ENCODE data around the gene FBXW12.

The FBXW12 gene

GRCh38 chr3:48422272-48422671 is 50.3 kb downstream of the FBXW12 start:
- DNase-seq (ENCODE audit: low read depth, low spot score), result no peak

DNA sequence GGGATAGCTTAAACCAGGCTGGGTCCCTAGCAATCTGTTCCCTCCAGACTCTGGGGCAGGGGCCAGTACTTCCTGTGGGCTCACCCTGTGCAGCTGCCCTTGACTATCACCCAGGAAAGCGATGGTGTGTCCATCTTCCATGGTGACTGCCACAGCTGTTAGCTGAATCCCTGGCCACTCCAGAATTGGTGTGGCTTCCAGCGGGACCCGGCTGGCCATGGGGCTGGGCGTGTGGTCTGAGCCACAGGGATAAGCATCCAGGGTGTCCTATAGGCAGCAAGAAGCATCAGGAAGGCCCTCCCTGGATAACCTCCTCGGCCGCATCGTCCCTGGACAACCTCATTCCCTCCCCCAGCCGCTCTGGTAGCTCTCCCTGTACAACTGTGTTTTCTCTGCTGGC is 50.7 kb downstream of the FBXW12 start:
- DNase-seq (ENCODE audit: low read depth, low spot score), result no peak

GRCh38 chr3:48423241-48423882 is 51.3 kb downstream of the FBXW12 start:
- DNase-seq (ENCODE audit: low read depth, low spot score), result no peak

- no peak for DNase-seq (ENCODE audit: low read depth, low spot score)
Measured at GRCh38 chr3:48423883-48424695, 52.1 kb downstream of the FBXW12 start.

DNA sequence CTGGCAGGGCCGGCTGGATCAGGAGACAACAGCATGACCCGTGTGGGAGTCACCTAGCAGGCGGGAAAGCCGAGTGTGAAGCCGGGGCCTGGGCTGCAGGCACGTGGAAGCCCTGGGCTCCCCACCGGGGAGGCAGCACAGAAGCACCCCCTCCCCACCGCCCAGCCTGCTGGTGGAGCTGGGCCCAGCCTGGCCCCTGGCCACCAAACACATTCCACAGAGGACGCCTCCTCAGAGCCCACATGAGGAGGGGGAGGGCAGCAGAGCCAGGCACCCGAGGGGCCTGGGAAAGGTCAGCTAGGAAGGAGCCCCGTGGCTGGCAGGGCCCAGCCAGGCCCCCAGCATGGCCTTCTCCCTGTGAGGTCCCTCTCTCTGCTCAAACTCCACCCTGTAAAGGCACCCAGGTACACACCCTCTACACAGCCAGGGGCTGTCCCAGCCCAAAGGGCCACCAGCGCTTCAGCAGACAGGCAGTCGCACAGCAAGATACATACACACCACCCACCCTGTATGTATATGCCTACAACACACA is 53.3 kb downstream of the FBXW12 start:
- no peak for DNase-seq (ENCODE audit: low read depth, low spot score)

DNA sequence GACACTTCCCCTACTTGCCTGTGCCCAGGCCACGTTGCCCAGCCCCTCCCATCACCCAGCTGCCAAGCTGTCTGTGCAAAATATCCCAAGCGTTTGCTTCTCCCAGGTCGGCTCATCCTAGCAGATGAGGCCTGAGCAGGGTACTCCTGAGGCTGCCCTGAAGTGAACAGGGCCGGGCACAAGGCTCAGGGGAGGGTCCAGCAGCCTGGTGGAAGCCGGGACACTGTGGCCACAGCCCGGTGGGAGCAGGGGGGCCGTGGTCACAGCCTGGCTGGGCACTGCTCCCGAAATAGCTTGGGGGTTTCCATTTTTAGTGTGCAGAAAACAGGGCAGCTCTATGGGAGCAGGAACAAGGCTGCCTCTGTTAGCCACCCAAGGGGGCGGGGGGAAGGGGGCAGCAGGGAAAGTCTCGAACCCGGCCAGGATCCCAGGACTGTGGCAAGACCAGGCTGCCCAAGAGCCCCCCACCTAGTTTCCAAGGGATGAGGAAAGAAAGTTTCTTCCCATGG is 54.4 kb downstream of the FBXW12 start:
- DNase-seq (ENCODE audit: low read depth, low spot score), result no peak

- no peak for DNase-seq (ENCODE audit: low read depth, low spot score)
Measured at GRCh38 chr3:48426944-48427629, 55.1 kb downstream of the FBXW12 start.

- DNase-seq (ENCODE audit: low read depth, low spot score), result no peak
Measured at GRCh38 chr3:48427630-48427962, 55.6 kb downstream of the FBXW12 start.

DNA sequence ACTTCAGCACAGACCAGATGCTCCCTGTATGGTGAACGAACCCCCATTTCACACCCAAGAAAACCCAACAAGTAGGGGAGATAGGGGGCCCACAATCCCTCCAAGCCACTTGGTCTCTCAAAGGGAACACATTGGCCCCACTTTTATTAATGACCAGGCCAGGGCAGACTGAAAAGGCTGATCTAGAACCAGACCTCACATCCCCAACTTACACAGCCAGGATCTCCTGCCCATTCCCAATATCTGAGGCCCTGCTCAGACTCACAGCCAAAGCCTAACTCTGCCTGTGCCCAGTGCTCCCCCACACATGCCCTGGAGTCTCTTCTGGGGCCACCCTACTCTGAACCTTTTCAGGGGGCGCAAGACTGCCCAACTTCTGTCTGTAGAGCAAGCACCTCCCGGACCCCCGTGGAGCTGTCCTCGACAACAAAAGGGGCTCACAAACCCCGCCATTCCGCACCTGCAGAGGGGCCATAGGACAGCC is 56.1 kb downstream of the FBXW12 start:
- DNase-seq (ENCODE audit: low read depth, low spot score), result no peak

DNA sequence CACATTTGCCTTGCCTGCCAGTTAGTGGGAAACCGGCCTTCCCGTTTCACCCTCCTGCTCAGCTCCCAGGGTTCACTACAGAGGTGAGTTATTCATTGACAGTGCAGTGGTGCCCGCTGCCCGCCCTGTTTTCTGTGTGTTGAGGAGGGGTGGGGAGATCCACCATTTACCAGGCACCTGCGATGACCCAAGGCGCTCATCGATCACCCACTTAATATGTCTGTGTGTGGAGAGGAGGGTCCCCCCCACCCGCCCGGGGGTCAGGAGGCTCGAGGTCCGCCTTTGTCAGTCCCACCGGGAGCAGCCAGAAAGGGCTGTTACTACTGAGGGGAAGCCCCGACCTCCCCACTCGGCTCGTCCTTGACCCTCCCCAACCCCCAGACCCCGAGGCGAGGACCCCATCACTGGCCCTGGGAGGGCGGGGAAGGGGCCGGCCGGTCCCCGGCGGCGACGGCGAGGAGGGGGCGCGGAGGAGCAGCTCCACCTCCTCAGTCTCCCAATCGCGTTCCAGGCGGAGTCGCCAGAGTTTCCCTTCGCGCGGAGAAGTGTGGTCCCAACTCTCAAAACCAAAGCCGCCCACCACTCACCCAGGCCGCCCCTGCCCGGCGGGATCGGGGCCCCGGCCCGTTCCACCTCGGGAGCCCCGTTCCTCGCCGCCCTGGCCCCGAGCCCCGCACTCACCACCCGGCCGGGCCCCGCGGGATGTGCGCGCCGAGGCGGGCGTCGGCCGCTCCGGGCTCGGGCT is 56.7 kb downstream of the FBXW12 start:
- no peak for DNase-seq (ENCODE audit: low read depth, low spot score)

- no peak for DNase-seq (ENCODE audit: low read depth, low spot score)
Measured at GRCh38 chr3:48429317-48429959, 57.4 kb downstream of the FBXW12 start.

- DNase-seq (ENCODE audit: low read depth, low spot score), result no peak
Measured at GRCh38 chr3:48429960-48430707, 58.1 kb downstream of the FBXW12 start, which contains the start of gene PLXNB1. TSS of gene PLXNB1 (minus strand) at chr3:48430086. CDS start at chr3:48424611, 5,475 bp downstream.

DNA sequence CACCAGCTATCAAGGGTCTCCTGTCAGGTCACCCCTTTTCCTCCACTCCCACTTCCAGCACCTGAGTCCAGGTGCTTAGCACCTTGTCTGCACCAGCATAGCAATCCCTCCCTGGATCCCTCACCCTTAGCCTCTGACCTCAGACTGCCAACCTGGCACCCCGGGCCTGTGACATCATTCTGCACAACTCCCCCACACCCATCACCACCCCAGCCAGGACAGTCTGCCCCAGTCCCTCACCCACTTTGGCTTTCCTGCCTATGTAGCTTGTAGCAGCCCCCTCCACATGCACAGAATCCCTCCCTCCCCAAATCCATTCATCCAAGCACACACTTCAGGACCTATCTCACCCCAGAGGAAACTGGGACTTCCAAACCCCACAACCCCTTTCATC is 58.7 kb downstream of the FBXW12 start:
- no peak for DNase-seq (ENCODE audit: low read depth, low spot score)

DNA sequence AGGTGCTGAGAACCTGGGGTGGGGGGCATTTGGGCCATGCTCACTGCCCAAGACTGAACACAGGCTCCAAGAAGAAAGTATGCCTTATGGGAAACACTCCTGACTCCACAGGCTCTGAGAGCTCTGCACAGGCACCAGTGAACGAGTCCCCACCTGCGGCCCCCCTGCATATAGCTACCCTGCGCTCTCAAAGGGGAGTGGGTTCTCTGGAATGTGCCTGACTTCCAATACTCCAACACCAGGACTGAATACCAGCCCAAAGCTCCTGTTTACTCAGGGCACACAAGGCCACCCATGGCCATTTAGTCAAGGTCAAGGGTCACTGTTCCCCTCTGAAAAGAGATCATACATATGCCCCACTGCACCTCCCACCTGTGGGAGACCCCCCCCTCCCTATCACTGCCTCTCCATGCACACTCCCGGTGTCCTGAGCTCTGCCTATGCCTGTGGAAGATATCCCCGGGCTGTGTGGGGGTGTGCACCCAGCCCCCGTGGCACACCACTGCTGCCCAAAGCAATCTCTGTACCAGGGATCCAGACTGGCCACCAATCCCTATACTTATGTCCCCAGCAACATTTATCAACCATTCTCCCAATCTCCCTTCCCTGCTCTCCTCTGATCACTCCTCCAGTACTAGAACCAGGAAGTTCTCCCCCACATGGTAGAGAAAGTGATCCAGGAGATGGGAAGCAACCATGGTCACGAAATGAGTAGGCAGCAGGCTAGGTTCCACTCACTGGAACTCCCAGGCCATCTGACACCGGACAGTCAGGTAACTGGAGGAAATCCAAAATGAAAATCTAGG is 59.4 kb downstream of the FBXW12 start:
- DNase-seq (ENCODE audit: low read depth, low spot score), result no peak

DNA sequence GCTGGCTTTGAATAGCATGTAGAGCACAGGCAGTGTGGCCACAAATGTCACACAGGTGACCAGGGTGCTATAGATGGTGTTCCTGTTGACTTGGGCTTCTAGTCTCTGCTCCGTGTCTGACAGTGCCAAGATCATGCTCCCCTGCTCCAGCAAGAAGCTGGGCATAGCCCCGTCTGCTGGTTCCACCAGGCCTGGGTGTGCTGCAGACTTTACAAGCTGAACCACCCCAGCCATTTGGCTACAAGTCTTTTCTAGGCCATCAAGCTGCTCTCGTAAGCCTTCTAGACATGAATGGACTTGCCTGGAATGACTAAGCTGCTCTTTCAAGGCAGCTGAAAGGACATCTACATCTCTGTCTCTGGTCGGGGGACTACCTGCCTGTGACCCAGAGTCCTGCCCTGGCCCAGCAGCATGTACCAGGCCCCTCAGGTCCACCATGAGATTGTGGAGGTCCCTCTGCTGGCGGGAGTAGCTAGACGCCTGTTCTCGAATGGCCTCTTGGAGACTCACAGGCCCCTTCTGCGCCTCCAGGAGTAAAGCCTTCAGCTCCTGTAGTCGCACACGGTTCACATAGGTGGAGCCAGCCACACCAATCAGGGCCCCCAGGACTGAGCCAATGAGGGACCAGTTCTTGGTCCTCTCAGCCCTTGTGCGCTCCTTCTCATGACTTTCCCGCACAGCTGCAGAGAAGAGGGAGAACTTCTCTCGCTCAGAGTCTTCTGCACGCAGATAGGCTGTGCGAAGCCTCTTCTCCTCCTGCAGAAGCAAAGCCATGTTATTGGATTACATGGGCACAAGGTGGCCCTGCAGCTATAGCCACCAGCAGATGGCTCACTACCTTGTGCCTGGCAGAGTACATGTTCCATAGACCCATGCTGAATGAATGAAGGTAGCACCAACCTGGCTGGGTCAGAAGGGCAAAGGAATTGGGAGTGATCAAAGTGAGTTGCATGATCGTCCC is 60.7 kb downstream of the FBXW12 start:
- no peak for DNase-seq (ENCODE audit: low read depth, low spot score)

GRCh38 chr3:48433472-48434118 is 61.6 kb downstream of the FBXW12 start:
- no peak for DNase-seq (ENCODE audit: low read depth, low spot score)

- no peak for DNase-seq (ENCODE audit: low read depth, low spot score)
Measured at GRCh38 chr3:48434591-48435222, 62.7 kb downstream of the FBXW12 start.
